Measurements from ENCODE around the gene MEGF9.

Gene MEGF9

DNA sequence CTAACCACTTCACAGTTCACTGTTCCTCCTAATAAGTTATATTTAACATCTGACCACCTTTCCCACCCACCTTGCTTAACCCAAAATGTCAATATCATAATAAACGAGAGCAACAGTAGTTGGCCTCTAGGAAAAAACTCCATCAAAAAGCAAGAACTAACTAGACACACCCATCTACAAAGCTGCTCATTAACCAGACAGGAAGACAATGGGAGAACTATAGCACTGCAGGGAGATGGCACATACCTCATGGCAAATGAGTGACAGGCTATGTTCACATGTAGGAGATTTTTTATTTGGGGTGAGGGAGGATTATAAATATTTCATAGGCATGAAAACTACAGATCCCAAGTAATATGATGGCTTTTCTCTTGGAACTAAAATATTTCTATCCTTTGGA, 110.7 kb downstream of the MEGF9 start:
- Histone ChIP-seq H3K27ac (replicated peaks) (no peak overlapping the region), H3K27me3 (ENCODE audit: insufficient read depth, poor library complexity, severe bottlenecking) (no peaks in the 10 kb centered on the region), H3K4me3 (replicated peaks; ENCODE audit: insufficient read depth, low read length) (no peak overlapping the region)
- TF ChIP-seq, protein P1, sequence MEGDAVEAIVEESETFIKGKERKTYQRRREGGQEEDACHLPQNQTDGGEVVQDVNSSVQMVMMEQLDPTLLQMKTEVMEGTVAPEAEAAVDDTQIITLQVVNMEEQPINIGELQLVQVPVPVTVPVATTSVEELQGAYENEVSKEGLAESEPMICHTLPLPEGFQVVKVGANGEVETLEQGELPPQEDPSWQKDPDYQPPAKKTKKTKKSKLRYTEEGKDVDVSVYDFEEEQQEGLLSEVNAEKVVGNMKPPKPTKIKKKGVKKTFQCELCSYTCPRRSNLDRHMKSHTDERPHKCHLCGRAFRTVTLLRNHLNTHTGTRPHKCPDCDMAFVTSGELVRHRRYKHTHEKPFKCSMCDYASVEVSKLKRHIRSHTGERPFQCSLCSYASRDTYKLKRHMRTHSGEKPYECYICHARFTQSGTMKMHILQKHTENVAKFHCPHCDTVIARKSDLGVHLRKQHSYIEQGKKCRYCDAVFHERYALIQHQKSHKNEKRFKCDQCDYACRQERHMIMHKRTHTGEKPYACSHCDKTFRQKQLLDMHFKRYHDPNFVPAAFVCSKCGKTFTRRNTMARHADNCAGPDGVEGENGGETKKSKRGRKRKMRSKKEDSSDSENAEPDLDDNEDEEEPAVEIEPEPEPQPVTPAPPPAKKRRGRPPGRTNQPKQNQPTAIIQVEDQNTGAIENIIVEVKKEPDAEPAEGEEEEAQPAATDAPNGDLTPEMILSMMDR (IDR thresholded peaks at IDR 0.05; ENCODE audit: insufficient read depth, low read length) = no peak
- no peak for TF ChIP-seq SPI1 (IDR thresholded peaks at IDR 0.05; ENCODE audit: borderline replicate concordance, low read depth)
- TF ChIP-seq POLR2AphosphoS5 (IDR thresholded peaks at IDR 0.05; ENCODE audit: low read depth) = no peak
- no peak for TF ChIP-seq GABPA (IDR thresholded peaks at IDR 0.05; ENCODE audit: low read depth)
- TF ChIP-seq, protein P2, sequence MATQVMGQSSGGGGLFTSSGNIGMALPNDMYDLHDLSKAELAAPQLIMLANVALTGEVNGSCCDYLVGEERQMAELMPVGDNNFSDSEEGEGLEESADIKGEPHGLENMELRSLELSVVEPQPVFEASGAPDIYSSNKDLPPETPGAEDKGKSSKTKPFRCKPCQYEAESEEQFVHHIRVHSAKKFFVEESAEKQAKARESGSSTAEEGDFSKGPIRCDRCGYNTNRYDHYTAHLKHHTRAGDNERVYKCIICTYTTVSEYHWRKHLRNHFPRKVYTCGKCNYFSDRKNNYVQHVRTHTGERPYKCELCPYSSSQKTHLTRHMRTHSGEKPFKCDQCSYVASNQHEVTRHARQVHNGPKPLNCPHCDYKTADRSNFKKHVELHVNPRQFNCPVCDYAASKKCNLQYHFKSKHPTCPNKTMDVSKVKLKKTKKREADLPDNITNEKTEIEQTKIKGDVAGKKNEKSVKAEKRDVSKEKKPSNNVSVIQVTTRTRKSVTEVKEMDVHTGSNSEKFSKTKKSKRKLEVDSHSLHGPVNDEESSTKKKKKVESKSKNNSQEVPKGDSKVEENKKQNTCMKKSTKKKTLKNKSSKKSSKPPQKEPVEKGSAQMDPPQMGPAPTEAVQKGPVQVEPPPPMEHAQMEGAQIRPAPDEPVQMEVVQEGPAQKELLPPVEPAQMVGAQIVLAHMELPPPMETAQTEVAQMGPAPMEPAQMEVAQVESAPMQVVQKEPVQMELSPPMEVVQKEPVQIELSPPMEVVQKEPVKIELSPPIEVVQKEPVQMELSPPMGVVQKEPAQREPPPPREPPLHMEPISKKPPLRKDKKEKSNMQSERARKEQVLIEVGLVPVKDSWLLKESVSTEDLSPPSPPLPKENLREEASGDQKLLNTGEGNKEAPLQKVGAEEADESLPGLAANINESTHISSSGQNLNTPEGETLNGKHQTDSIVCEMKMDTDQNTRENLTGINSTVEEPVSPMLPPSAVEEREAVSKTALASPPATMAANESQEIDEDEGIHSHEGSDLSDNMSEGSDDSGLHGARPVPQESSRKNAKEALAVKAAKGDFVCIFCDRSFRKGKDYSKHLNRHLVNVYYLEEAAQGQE (IDR thresholded peaks at IDR 0.05; ENCODE audit: insufficient replicate concordance, low read depth) = no peak
- no peak for DNase-seq (ENCODE audit: low read depth in 1 of 2, low spot score in 1 of 2)

DNA sequence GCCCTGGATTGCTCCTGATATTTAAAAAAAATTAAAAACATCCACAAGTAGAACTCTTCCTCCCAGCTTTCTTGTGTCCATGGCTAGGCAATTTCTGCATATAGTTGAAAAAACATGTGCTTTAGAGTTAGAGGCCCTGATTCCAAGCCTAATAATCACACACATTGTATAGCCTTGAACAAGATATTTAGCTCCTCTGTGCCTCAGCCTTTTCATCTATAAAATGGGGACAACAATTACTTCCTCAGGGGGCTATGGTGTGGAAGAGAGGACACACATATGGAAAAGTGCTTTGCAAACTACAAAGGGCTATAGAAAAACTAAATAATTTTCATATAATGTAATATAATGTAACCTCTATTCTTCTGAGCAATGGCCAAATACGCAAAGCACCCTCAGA, 111.3 kb downstream of the MEGF9 start:
- H3K27ac ChIP-seq (replicated peaks) = no peak overlapping the region
- DNase-seq (ENCODE audit: low read depth in 1 of 2, low spot score in 1 of 2) = no peak
- TF ChIP-seq POLR2AphosphoS5 (IDR thresholded peaks at IDR 0.05; ENCODE audit: low read depth) (no peak), GABPA (IDR thresholded peaks at IDR 0.05; ENCODE audit: low read depth) (no peak), SPI1 (IDR thresholded peaks at IDR 0.05; ENCODE audit: borderline replicate concordance, low read depth) (no peak)
- TF ChIP-seq, protein P2 (IDR thresholded peaks at IDR 0.05; ENCODE audit: insufficient replicate concordance, low read depth) = no peak
- TF ChIP-seq, protein P1 (IDR thresholded peaks at IDR 0.05; ENCODE audit: insufficient read depth, low read length) = no peak
- no peaks in the 10 kb centered on the region for H3K27me3 ChIP-seq (ENCODE audit: insufficient read depth, poor library complexity, severe bottlenecking)
- H3K4me3 ChIP-seq (replicated peaks; ENCODE audit: insufficient read depth, low read length) = no peak overlapping the region

DNA sequence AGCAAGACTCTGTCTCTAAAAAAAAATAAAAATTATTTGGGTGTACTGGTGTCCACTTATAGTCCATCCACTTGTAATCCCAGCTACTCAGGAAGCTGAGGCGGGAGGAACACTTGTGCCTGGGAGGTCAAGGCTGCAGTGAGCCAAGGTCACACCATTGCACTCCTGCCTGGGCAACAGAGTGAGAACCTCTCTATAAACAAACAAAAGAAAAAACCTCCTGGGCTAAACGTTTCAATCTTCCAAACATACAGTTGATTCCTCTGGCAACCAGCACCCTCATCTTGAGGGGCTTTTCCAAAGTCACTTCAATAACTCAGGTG, 120.4 kb downstream of the MEGF9 start:
- no peak overlapping the region for H3K27ac ChIP-seq (replicated peaks)
- no peak overlapping the region for H3K4me3 ChIP-seq (replicated peaks; ENCODE audit: insufficient read depth, low read length)
- H3K27me3 ChIP-seq (ENCODE audit: insufficient read depth, poor library complexity, severe bottlenecking) = no peaks in the 10 kb centered on the region
- DNase-seq (ENCODE audit: low read depth in 1 of 2, low spot score in 1 of 2) = no peak
- TF ChIP-seq, protein P2 (IDR thresholded peaks at IDR 0.05; ENCODE audit: insufficient replicate concordance, low read depth) = no peak
- TF ChIP-seq, protein P1 (IDR thresholded peaks at IDR 0.05; ENCODE audit: insufficient read depth, low read length) = no peak
- TF ChIP-seq POLR2AphosphoS5 (IDR thresholded peaks at IDR 0.05; ENCODE audit: low read depth) (no peak), SPI1 (IDR thresholded peaks at IDR 0.05; ENCODE audit: borderline replicate concordance, low read depth) (no peak), GABPA (IDR thresholded peaks at IDR 0.05; ENCODE audit: low read depth) (no peak)

Measured in HL-60 (cell line).